Neural cell (in vitro differentiated cells): Measurements from ENCODE around the gene VEZF1. TPM values are rescaled to one million over a fixed set of nuclear protein-coding genes. Genes with fewer than 3 reads are reported as not detected.

Experiments used
- H2AFZ ChIP-seq: fragments of 200-600, 300-800 bp; sonication (generic), shearing (Covaris generic); 2 replicates; pipeline ENCODE4 v1.6.0; 2014; ENCODE audit warnings: low read depth, mild to moderate bottlenecking, antibody characterized with exemption, low read length, moderate library complexity
- H3F3A ChIP-seq: fragments of 200-600 bp; shearing (Covaris generic); 2 replicates; pipeline ENCODE4 v1.6.1; 2016; ENCODE audit warnings: mild to moderate bottlenecking, moderate library complexity, mixed read lengths, antibody characterized with exemption, low read length; ENCODE audit not compliant: insufficient read depth, poor library complexity, severe bottlenecking
- H3K27ac ChIP-seq: fragments of 200-600, 300-800 bp; sonication (generic), shearing (Covaris generic); 2 replicates; pipeline ENCODE4 v1.5.1; 2014; ENCODE audit warnings: mild to moderate bottlenecking, low read length, moderate library complexity
- H3K27me3 ChIP-seq: fragments of 300-800, 200-600 bp; sonication (generic), shearing (Covaris generic); 2 replicates; pipeline ENCODE4 v1.6.0; 2014; ENCODE audit warnings: mild to moderate bottlenecking, low read depth, low read length, moderate library complexity; ENCODE audit not compliant: insufficient read depth
- H3K36me3 ChIP-seq: fragments of 300-800, 200-600 bp; sonication (generic), shearing (Covaris generic); 2 replicates; pipeline ENCODE4 v1.5.1; 2014; ENCODE audit warnings: mild to moderate bottlenecking, antibody characterized with exemption, low read length, moderate library complexity; ENCODE audit not compliant: insufficient read depth
- H3K4me2 ChIP-seq: fragments of 300-800, 200-600 bp; sonication (generic), shearing (Covaris generic); 2 replicates; pipeline ENCODE4 v1.6.0; 2014; ENCODE audit warnings: mild to moderate bottlenecking, low read length
- H3K4me3 ChIP-seq: fragments of 300-800, 200-600 bp; sonication (generic), shearing (Covaris generic); 2 replicates; pipeline ENCODE4 v1.5.1; 2014; ENCODE audit warnings: mild to moderate bottlenecking, low read length, moderate library complexity
- H3K79me2 ChIP-seq: fragments of 200-600 bp; shearing (Covaris generic); replicated peaks from 2 replicates; pipeline ENCODE4 v1.6.0; 2014; ENCODE audit warnings: mild to moderate bottlenecking, low read length, moderate library complexity; ENCODE audit not compliant: insufficient read depth
- H3K9ac ChIP-seq: fragments of 300-800, 200-600 bp; sonication (generic), shearing (Covaris generic); 2 replicates; pipeline ENCODE4 v1.6.1; 2016; ENCODE audit warnings: mild to moderate bottlenecking, low read length, mixed read lengths
- H3K9me2 ChIP-seq: fragments of 200-600 bp; shearing (Covaris generic); 2 replicates; pipeline ENCODE4 v1.6.1; 2016; ENCODE audit warnings: mild to moderate bottlenecking, low read length, mixed read lengths; ENCODE audit not compliant: insufficient read depth
- H3K9me3 ChIP-seq: fragments of 200-600, 300-800 bp; sonication (generic), shearing (Covaris generic); 2 replicates; pipeline ENCODE4 v1.6.1; 2016; ENCODE audit warnings: mild to moderate bottlenecking, mixed run types, low read length, moderate library complexity, mixed read lengths
- H4K20me1 ChIP-seq: fragments of 200-600 bp; shearing (Covaris generic); 2 replicates; pipeline ENCODE4 v1.6.1; 2016; ENCODE audit warnings: mild to moderate bottlenecking, mixed run types; ENCODE audit not compliant: insufficient read depth
- CTCF ChIP-seq: fragments of 450-650 bp; IDR thresholded peaks from 2 replicates; pipeline ENCODE4 v1.5.1; 2014; ENCODE audit warnings: antibody characterized with exemption, mild to moderate bottlenecking, moderate library complexity; ENCODE audit not compliant: poor library complexity, severe bottlenecking
- EP300 ChIP-seq: fragments of 450-650 bp; conservative IDR thresholded peaks from 2 replicates; pipeline ENCODE4 v1.6.1; 2014; ENCODE audit warnings: antibody characterized with exemption, mild to moderate bottlenecking, moderate library complexity; ENCODE audit not compliant: poor library complexity, severe bottlenecking
- EZH2 ChIP-seq: fragments of 200-600, 300-800 bp; shearing (Covaris generic), sonication (generic); IDR thresholded peaks from 2 replicates; pipeline ENCODE4 v1.6.1; 2014; ENCODE audit warnings: antibody characterized with exemption, low read length, borderline replicate concordance, mild to moderate bottlenecking; ENCODE audit not compliant: insufficient read depth, poor library complexity, severe bottlenecking
- MXI1 ChIP-seq: fragments of 450-650 bp; conservative IDR thresholded peaks from 2 replicates; pipeline ENCODE4 v1.6.1; 2014; ENCODE audit warnings: antibody characterized with exemption, mild to moderate bottlenecking; ENCODE audit not compliant: poor library complexity, severe bottlenecking
- POLR2AphosphoS5 ChIP-seq: IDR thresholded peaks from 2 replicates; pipeline ENCODE4 v1.6.1; 2012
- RAD21 ChIP-seq: fragments of 450-650 bp; conservative IDR thresholded peaks from 2 replicates; pipeline ENCODE4 v1.6.1; 2014; ENCODE audit warnings: antibody characterized with exemption, mild to moderate bottlenecking, moderate library complexity
- REST ChIP-seq: IDR thresholded peaks from 2 replicates; pipeline ENCODE4 v1.6.1; 2012; ENCODE audit warnings: borderline replicate concordance
- SMC3 ChIP-seq: fragments of 450-650 bp; conservative IDR thresholded peaks from 2 replicates; pipeline ENCODE4 v1.6.1; 2014; ENCODE audit warnings: antibody characterized with exemption, mild to moderate bottlenecking, moderate library complexity; ENCODE audit not compliant: poor library complexity
- TAF1 ChIP-seq: IDR thresholded peaks from 2 replicates; pipeline ENCODE4 v1.6.1; 2012; ENCODE audit warnings: low read depth
- polyA plus RNA-seq: library from polyadenylated mRNA; depleted of rRNA; stranded (reverse); fragments of >200 nt; gene quantifications from 2 replicates; pipeline ENCODE4 v1.2.3, GENCODE V29; 2014

VEZF1 gene
- polyA plus RNA-seq, 1 donor from 2014 or later = 64.6 TPM

GRCh38 chr17:58004060-58004459 is 16.0 kb upstream of the VEZF1 start:
- peaks cover 6% of the 10 kb centered on the region for H3K36me3 ChIP-seq
- peaks cover 50% of the 10 kb centered on the region for H3K79me2 ChIP-seq
- no peak overlapping the region for H2AFZ ChIP-seq
- H3K4me3 ChIP-seq = peak overlapping the region; percentile 93
- H3K27me3 ChIP-seq = no peaks in the 10 kb centered on the region
- H3K9ac ChIP-seq = no peak overlapping the region
- H3K9me2 ChIP-seq = no peaks in the 10 kb centered on the region
- H4K20me1 ChIP-seq = peaks cover 6% of the 10 kb centered on the region
- H3K9me3 ChIP-seq = no peaks in the 10 kb centered on the region
- no peak overlapping the region for H3K27ac ChIP-seq
- H3F3A ChIP-seq = peaks cover 12% of the 10 kb centered on the region
- no peak overlapping the region for H3K4me2 ChIP-seq
- no peak for TF ChIP-seq CTCF
- TF ChIP-seq RAD21 = no peak
- no peak for TF ChIP-seq MXI1
- TF ChIP-seq SMC3 = no peak
- TF ChIP-seq REST = no peak
- no peak for TF ChIP-seq TAF1

GRCh38 chr17:58002973-58003372 is 14.9 kb upstream of the VEZF1 start:
- Histone ChIP-seq H3K4me3 (no peak overlapping the region), H4K20me1 (peaks cover 6% of the 10 kb centered on the region), H3K79me2 (peaks cover 47% of the 10 kb centered on the region), H3K9me3 (no peaks in the 10 kb centered on the region), H3K4me2 (no peak overlapping the region), H3F3A (peaks cover 11% of the 10 kb centered on the region), H3K27me3 (no peaks in the 10 kb centered on the region), H3K36me3 (peaks cover 6% of the 10 kb centered on the region), H3K9ac (no peak overlapping the region), H3K9me2 (no peaks in the 10 kb centered on the region), H3K27ac (no peak overlapping the region), H2AFZ (no peak overlapping the region)
- no peak for TF ChIP-seq EP300
- TF ChIP-seq MXI1 = no peak
- TF ChIP-seq CTCF = no peak
- TF ChIP-seq EZH2 = no peak
- TF ChIP-seq POLR2AphosphoS5 = no peak
- no peak for TF ChIP-seq TAF1
- TF ChIP-seq RAD21 = no peak
- TF ChIP-seq SMC3 = no peak
- no peak for TF ChIP-seq REST
